Activated CD4-positive, CD25-positive, alpha-beta regulatory T cell (primary cell): ENCODE data around the gene TNFRSF1B.

Experiments
- DNase-seq, 4 experiments: peaks; one replicate each; lab custom pipeline; 2025; lab: John Stamatoyannopoulos, UW

Gene TNFRSF1B

GRCh38 chr1:12166834-12167492, at the start of gene TNFRSF1B:
TSS of gene TNFRSF1B (plus strand) at chr1:12166991. CDS start at chr1:12167092, 101 bp downstream.
- peak; percentile 45 to 69 (median 64) for DNase-seq

DNA sequence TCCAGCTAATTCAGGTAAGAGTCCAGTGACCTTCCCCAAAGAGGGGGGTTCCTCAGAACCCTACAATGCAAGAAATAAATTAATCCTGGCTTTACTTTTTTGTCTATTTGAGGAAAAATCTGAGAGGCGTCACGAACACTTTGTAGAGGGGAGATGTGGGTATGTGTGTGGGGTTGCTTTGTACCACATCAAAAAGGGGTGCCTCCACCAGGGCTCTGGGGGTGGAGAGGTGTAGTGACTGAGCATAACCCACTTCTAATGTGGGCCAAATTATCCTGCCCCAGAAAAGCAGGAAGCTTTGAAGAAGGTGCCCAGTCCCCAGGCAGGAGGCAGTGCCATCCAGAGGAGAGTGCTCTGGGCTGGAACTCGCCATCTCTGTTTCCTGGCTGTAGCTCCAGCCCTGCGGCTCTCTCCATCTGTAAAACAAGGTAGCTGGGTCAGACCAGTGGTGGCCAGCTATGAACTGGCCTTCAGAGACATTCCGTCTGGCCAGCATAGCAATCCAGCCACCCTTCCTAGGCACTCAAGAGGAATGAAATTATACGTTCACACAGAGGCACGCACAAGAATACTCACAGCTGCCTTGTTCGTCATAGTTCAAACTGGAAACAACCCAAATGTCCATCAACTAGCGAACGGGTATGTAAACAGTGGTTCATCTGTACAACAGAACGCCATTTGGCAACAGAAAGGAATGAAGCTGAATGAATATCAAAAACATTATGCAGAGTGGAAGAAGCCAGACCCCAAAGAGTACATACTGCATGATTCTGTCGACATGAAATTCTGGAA, 45.4 kb upstream of the TNFRSF1B start:
- no peak for DNase-seq

- no peak for DNase-seq
Observed at GRCh38 chr1:12123172-12123571, 43.6 kb upstream of the TNFRSF1B start.

GRCh38 chr1:12124693-12125421, 41.9 kb upstream of the TNFRSF1B start:
- DNase-seq, result peak; percentile 36 to 75 (median 65)

DNA sequence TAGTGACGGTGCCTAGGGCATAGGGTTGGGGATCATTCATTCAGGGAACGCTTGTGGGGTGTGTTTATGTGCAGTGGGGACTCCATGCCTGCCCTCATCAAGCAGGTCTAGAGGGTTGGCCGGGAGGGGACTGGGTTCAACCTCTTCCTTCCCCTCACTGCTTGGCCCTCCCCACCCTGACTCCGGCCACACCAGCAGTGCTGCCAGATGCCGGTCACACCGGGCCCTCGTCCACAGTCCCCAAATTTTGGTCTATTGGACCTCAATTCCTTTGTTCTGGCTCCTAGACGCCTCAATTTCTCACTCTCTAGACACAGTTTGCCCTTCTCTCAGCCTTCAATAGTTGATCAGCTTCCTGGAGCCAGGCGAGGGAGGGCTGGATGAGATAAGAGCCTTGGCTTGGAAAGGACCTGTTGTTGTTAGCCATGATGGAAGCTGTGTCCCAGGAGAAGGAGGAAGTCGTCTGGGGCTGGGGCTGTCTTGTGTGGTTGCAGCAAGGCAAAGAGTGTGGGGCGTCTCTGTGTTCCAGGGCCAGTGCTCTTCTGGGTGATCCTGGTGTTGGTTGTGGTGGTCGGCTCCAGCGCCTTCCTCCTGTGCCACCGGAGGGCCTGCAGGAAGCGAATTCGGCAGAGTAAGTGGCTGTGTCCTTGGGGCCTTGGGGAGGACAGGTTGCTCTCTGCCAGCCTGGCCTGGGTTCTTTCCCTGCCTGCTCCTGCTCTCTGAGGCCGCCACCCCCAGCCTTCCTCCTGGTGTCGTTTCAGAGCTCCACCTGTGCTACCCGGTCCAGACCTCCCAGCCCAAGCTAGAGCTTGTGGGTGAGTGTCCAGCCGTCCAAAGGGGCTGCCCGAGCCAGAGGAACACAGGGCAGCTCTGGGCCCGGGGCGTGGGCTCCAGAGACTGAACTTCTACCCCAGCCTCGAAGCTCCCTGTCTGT, 41.1 kb upstream of the TNFRSF1B start:
- no peak for DNase-seq

DNA sequence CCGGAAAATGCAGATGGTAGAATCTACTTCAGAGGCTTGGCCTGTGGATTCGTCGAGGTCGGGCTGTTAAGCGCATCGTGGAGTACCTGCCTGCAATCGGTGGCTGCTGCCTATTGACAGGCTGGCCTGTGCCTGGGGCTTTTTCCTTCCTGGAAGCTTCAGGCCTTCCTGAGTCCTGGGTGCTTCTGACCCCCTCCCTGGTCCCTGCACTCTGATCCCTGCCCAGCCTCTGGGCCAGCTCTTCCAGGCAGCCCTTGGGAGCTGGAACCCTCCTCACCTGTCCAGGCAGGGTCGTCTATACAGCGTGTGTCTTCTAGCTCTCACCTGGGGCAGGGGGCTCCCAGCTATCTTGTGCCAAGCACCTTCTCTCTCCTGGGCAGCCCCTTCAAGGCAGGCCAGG, 40.0 kb upstream of the TNFRSF1B start:
- DNase-seq, result no peak

- DNase-seq, result no peak
Observed at GRCh38 chr1:12127206-12127810, 39.5 kb upstream of the TNFRSF1B start.

DNA sequence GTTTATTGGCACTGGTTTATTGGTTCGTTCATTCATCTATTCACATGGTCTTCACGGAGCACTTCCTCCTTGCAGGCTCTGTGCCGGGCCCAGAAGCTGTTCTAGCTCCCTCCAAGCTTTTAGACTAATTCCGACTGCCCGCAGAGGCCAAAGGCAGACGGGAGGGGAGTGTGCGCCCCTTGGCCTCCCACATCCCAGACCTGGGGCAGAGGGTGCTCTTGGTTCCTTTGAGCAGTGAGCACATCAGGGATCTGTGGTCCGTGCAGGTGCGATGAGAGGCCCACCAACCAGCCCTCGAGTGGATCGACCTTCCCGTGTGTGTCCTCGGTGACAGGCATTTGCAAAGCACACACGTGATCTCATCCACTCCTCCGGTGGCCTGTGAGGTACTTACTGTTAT, 38.7 kb upstream of the TNFRSF1B start:
- no peak for DNase-seq

- DNase-seq, result no peak
Observed at GRCh38 chr1:12129624-12130023, 37.2 kb upstream of the TNFRSF1B start.

DNA sequence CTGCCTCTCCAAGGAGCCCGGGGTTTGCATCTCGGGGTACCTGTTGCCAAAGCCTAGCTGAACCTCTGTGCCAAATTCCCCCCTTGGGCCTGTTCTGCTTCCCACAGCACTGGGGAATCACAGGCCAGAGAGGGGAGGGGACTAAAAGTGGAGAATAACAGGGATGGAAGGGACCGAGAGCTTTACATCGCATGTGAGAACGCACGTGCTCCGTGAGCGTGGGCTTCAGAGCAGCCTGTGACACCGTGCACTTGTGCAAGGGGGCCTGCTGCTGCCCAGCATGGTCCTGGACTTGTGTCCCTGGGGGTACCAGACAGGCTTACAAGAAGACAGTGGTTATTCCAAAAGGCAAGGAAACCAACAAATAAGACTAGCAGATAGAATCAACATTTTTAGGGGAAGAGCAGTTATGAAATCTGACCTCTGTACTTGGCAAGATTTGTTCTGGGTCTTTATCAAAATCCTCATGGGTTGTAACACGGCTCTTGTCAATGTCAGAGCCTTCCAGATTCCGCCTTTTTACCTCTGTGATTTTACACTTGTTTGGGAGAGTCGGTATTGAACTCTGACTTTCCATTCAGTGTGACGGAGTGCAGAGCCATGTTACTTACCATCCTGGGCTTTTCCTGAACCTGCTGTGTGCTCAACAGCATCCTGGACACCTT, 36.2 kb upstream of the TNFRSF1B start:
- no peak for DNase-seq

GRCh38 chr1:12132078-12132477, 34.7 kb upstream of the TNFRSF1B start:
- no peak for DNase-seq

- no peak for DNase-seq
Observed at GRCh38 chr1:12134716-12135115, 32.1 kb upstream of the TNFRSF1B start.

DNA sequence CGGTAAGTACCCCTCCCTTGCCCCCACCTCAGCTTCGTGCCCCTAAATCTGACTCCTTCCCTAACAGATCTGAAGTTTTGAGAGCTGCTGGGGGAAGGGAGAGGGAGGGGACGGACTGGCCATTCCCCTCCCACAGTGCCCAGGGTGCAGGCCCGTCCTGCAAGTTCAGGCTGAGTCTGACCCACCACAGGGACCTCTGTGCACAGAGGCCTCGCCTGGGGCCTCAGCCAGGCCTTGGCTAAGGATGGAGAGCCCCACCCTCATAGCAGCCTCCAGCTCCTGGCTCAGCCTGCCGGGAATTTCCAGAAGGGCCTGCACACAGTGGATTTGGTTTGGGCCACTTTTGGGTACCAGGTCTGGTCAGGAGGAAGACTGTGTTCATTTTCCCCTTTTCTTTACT, 31.2 kb upstream of the TNFRSF1B start:
- DNase-seq, result no peak

DNA sequence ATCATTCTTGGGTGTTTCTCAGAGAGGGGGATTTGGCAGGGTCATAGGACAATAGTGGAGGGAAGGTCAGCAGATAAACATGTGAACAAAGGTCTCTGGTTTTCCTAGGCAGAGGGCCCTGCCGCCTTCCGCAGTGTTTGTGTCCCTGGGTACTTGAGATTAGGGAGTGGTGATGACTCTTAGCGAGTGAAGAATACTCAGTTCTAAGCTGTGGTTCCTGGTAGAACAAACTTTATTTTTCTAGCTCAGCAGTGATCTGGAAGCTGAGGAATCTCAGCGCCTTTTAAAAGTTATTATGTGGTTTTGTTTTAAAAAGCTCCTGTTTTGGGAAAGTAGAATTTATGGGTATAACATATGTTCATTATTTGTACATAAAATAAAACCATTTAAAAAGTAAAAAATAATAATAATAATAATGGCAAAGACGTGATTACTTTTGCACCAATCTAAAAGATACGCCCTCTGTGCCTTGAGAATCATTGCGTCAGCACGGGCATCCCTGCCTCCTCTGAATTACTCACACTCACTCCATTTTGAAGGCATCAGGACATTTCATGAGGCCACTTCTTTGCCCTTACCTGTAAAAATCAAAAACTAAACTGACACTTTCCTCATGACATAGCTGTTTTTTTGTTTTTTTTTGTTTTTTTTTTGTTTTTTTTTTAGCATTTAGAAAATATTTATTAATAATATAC, 29.7 kb upstream of the TNFRSF1B start:
- DNase-seq, result no peak

DNA sequence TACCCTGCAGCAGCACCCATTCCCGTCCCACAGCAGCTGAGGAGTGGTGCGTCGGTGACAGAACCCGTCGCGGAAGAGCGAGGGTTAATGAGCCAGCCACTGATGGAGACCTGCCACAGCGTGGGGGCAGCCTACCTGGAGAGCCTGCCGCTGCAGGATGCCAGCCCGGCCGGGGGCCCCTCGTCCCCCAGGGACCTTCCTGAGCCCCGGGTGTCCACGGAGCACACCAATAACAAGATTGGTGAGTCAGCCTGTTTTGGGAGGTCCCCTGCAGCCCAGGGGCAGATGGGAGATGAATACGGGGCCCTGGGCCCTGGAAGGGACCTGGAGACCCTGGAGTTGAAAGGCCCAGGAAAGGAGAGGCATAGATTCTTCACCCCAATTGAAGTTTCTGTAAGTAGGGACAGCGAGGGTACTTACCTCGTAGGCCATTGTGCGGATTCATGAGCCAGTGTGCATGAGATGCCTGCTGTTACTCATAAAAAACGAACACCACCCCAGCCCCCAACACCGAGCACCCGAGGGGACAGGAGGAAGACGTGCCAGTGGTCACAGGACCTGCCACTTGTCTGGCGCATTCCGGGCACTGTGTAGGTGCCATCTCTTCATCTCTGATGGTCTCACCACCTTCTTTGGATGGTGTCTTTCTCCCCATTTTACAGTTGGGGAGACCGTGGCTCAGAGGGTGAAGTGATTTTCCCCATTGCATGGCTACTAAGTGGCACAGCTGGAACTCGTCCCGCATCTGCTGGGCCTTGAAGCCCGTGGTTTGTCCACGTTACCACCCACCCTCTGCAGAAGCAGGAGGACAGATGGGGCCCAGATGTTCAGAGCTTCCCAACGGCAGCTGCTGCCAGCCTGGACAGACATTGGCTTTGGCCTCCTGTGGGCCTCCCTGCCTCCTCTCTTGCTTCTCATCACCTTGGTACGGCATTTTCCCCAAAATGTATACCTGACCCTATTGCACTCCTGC, 28.3 kb upstream of the TNFRSF1B start:
- no peak for DNase-seq

DNA sequence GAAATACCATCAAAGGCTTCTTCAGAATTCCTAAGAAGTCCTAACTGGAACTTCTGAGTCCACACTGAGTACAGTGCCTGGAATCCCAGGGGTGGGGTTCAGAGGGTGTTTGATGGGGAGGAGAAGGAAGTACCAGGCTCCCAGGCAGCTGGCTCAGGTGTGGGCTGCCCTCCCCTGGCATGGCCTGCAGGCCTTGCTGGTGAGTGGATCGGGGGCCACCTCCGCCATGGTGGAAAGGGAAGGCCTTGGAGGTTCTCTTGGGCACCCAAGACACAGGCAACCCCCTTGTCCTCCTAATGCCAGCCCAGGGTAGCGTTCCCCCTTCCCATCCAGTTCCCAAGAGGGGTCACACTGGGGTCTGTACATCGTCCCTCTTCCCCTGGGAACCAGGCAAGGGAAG, 26.8 kb upstream of the TNFRSF1B start:
- DNase-seq, result no peak

- DNase-seq, result no peak
Observed at GRCh38 chr1:12140515-12141162, 26.2 kb upstream of the TNFRSF1B start.

- DNase-seq, result no peak
Observed at GRCh38 chr1:12141163-12141850, 25.5 kb upstream of the TNFRSF1B start.
